SH-SY5Y (cell line): ENCODE results near the gene ZNRF2.

Source experiments
- GATA2 ChIP-seq: IDR thresholded peaks from 2 replicates; pipeline ENCODE4 v1.6.1; 2011; ENCODE audit warnings: mild to moderate bottlenecking, low read depth, low read length
- GATA3 ChIP-seq: IDR thresholded peaks from 2 replicates; pipeline ENCODE4 v1.6.1; 2011; ENCODE audit warnings: low read depth, mild to moderate bottlenecking, low read length, moderate library complexity

DNA sequence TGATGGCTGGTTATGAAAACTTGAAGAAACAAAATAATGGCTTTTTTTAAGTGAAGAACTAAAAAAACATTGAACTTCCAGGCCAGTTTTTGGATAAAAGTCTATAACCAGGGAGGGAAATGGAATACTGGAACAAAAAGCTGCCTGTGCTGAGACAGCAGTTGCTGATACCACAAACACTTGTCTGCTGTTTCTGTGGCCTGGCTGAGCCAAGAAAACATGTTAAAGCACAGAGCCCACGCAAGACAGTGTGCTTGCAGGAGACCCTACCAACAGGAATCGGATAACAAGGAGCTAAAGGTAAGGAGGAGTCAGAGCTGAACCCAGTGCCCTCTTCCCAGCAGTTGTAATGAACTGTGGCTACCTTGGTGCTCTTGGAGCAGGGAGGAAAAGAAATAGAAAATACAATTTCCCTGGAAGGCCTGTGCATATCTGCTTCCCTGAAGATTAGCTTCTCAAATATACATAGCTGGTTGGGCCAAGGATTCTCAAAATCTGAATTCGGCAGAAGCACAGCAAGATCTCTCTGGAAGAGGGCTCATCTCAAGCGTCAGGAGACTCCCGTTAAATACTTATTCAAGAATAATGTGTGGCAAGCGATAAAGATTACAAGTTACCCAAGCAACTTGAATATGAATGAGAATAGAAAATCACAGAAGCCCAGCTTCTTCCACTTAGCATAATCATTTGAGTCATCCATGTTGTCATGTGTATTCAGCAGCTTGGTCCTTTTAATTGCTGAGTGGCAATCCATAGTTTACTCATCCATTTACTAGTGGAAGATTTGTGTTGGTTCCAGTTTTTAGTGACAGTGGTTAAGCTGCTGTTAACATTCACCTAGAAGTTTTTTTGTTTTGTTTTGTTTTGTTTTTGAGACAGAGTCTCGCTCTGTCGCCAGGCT, 106.6 kb downstream of the ZNRF2 start:
- TF ChIP-seq GATA2 = no peak
- TF ChIP-seq GATA3 = no peak
